GM19395 (cell line): ENCODE measurements around the gene SORCS1.

Experiments
- ATAC-seq: cut with Tn5 transposase; IDR thresholded peaks from one replicate; pipeline ENCODE4 v1.9.1; 2021; ENCODE audit warnings: mild to moderate bottlenecking, moderate library complexity; ENCODE audit not compliant: unreplicated experiment

SORCS1 gene

DNA sequence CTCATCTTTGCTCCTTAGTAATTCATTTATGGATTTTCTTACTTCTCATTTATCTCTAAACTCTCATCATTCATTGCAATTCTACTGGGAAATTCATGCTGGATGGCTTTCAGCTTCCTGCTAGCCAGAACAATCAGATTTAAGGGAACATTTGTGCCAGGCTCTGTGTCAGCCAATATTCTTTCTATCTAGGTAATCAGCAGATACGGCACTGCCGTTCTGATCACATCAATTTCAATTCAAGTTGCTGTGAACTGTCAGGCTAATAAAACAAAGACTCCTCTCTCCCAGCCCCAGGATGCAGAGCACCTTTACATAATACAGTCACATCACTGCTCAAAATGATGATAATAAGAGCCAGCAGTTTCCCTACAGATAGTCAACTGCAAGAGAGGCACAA is 468.3 kb downstream of the SORCS1 start:
- no peak for ATAC-seq

DNA sequence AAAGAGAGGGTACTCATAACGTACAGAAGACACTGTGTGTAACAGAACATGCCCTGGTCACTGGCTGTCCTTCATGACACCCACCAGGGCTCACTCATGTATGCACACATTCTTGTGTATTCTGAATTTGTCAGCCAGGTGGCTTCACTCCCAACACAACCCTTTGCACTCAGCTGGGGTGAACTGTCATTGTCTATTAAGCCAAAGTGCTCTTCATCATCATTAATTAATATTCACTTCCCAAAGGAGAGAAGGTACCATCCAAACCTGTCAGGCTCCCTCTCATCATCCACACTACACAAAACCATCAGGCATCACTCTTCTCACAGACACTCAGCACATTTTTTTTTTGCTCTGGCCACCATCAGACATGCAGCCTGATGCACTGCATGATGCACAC is 469.8 kb downstream of the SORCS1 start:
- ATAC-seq: no peak

DNA sequence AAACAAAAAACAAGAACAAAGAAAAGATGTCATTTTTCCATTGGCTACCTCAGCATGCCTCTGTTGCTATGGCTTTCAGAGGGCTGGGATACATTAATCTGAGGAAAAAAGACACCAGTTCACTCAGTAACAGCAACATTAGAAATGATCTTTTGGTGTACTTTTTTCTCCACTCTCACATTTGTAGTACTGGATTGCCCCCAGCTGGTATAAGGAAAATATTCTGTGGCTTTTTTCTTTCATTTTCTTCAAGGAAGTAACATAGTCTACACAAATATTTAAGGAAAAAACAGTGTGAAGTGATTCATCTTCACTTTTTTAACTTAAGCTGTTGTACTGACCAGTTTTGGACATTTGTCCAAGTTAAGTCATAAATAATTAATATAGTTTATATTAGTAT is 482.3 kb downstream of the SORCS1 start:
- no peak for ATAC-seq

DNA sequence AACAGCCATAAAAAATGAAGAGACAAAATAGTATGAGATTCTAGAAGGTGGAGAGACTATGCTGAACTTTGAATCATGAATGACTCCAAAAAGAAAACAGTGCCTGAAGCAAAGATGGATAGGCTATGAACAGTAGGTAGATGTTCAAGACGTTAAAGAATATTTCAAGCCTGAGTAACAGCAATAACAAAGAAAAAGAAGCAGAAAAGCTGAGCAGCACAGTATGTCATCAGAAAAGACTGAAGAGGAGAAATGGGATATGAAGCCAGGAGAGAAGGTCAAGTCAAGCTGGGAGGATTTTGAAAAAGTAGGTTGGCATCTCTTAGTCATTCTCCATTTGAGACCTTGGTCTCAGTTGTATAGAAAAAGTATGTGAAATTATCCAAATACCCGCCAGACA is 484.4 kb downstream of the SORCS1 start:
- ATAC-seq: no peak

DNA sequence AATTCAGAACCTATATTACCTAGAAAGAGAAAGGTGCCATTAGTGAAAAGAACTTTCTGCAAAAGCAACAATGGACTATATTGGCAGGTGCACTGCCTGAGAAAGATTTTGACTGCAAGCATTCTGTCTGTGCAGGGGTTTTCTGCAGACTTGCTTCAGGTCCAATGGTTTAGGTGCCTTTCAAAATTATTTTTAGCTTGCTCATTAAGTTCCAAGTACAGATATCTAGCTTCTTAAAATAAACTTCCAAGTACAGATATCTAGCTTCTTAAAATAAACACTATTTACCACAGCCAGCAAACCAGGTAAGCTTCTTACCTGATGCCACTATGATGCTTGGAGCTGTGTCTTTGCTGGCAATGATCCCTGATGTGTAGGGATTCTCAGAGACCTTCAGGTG is 485.2 kb downstream of the SORCS1 start:
- ATAC-seq: no peak

DNA sequence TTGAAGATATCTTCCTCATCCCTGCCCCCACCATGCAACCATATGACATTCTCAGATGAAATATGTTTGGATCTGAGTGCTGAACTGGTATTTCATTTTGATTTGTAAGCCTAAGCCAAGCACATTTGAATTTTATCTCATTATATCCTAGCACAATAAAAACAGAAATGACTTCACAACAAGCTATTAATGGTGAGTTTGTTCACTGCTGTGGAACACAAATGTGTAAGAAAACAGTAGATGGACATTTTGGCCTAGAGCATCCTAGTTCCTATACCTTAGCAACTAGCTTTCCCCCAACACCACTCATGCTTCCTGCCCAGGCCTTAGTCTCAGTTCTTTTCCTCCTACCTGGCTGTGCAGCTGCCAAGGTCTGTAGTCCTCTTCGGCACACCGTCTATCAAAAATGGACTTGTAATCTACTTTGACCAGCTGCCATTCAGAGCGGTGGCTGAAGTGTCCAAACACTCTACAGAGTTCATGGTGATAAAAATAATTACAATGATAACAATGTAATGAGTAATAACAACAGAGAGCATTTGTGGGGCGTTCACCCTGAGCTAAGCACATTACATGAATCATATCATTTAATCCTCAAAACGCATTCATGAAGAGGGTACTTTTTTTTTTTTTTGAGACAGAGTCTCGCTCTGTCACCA is 491.9 kb downstream of the SORCS1 start:
- ATAC-seq: no peak

DNA sequence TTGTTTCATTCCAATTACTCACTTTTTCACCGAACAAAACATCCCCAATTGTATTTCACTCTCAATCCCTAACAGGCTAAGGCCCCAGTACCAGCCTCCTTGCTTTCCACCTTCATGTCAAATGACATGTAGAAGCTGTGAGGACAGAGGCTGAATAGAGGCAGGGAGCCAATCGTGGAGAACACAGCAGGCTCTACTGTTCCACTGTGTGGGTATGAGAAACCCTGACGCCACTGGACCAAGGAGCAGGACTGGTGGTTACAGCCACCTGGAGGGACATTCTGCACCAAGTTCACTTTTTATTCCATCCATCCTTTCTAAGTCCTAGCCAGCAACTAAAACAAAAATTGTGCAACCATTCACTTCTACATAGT is 502.8 kb downstream of the SORCS1 start:
- no peak for ATAC-seq

DNA sequence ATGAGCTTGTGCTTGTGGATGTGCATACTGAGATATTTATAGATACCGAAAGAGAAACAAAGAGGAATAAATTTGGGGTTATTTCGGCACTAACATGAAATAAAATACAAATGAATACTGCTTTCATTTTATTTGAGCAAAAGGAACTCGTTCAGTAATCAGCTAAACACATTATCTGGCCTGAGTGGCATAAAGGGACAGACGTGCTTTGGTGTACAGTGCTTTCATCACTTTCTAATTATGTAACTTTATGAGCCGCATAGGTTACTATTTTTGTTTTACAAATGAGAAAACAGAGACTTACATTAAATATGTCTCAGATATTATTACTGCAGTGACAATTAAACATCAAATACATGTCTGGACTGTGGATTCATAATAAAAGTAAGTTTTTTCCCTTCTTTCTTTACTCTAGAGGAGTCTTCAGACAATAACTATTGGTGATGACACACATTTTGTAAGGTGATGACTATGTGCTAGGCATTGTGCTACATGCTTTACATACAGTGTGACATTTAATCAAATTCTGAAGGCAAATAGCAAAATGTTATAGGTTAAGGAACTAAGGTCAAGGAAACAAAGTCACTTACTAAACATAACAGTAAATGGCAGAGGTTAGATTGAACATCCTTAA is 503.3 kb downstream of the SORCS1 start:
- no peak for ATAC-seq

DNA sequence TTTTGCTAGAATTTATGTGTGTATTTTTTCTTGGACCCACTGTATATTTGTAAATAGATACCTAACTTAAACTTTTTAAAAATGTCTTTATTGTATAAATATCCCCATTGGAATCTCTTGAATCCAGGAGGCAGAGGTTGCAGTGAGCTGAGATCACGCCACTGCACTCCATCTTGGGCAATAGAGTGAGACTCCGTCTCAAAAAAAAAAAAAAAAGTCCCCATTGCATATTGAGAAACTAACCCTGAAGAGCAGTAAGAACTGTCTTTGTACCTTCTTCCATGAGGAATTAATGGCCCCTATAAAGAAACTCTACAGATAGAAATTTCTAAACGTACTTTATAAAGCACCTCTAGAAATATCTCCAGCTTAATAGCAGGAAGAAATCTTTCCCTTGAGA is 504.0 kb downstream of the SORCS1 start:
- ATAC-seq: no peak

DNA sequence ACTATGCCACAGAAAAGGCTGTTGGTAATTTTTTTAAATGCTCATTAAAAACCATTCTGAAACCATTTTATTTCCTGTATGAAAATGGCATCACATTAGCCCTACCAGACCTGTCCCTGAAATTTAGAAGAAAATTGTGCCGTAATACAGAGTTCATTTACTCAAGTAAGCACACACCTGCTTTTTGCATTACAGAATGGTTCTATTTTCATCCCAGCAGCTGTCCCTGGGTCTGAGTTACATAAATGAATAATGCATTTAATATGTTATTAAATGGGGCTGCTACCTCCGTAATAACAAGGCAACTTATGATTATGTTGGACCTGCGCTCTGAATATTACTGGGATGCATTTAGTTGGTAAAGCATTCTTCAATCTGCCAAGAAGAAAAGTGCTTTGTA is 508.9 kb downstream of the SORCS1 start:
- no peak for ATAC-seq

DNA sequence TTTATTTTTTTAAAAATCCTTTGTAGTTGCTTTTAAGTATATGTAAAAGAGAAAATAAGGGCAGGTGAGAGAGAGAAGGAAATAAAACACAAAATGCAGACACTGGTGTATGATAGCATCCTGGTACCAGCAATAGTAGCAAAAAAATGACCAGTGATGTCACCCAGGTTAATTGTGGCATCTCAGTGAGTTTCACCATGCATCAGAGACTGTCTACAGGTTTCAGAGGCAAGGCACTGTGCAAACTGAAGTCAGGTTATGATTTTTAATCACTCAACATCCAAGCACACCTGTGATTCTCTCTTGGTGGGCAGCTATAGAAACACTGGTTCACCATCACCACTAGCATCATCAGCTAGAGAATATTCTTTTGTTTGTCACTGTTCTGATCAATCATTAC is 509.3 kb downstream of the SORCS1 start:
- no peak for ATAC-seq

DNA sequence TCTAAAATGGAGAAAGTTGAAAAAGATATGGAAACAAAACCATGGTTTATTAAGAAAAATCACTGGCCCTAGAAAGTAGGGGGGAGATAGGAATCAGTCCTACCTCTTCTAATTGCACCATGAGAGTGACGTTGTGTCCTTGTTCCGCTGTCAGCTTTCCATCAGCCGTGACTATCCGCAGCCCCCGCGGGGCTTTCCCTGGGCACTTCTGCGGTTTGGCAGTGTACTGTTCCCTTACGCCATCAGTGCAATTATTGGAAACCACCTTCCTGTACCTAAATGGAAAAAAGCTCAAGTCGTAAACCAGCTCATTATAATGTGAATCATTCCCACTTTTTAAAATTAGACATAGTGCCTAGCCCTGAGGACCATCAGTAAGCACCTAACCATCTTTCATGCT is 512.2 kb downstream of the SORCS1 start:
- ATAC-seq: peak; percentile 52

DNA sequence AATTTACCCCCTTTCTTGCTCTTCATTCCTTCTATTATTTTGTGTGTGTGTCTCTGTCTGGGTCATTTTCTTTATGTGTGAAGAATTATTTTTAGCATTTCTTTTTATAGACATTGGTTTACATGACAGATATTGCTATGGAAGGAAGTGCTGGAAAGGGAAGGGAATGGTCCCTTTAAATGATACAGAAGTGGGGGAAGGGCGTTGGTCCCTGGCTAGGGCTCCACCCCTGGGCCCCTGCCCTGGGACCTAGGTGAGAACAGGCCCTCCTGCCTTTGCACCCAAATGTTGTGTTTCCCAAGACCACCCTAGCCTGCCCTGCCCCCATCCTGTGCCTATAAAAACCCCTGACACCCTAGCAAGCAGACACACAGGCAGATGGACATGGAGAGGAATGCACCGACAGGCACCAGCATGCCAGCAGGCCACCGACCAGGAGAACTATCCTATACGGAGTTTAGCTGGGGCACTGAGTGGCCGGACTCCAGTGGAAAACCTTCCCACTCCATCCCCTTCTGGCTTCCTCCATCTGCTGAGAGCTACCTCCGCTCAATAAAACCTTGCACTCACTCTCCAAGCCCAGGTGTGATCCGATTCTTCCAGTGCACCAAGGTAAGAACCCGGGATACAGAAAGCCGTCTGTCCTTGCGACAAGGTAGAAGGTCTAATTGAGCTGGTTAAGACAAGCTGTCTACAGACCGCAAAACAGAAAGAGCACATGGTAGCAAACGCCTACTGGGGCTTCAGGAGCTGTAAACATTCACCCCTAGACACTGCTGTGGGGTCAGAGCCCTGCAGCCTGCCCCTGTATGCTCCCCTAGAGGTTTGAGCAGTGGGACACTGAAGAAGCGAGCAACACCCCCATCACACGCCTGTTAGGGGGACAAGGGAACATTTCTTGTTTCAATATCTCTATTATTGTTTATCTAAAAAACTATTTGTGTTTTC is 515.7 kb downstream of the SORCS1 start:
- ATAC-seq: no peak

DNA sequence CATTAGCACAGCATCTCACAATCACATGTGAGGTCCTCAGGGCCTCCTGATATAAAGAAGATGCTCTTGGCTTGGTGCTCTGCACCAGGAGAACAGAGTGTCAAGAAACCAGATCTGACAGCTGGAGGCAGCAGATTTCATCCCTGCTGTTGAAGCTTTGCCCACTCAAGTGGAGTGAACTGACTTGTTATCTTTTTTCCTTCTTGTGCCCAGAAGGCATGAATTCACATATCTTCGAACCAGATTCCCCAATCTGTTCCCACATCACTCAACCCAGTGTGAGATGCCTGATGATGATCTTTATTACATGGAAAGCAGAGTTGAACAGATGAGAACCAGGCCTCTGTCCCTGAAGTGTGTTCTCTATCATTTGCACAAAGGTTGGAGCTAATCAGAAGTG is 521.0 kb downstream of the SORCS1 start:
- ATAC-seq: no peak

DNA sequence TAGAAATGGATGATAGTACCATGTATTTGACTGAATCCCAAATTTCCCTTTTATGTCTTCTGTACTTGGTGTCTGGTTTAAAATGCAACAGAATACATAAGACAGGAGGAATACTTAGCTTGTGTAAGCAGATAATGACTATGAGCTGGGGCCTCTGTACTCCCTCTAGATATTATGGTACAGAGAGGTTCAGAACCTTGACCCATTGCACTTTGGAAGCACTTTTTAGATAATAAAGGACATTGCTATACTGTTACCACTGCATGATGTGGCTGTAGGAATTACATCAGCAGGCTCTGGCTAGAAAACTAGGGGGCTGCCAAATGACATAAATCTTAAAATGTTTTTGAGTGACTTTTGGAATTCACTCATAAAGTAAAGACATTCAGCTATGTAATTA is 526.6 kb downstream of the SORCS1 start:
- no peak for ATAC-seq

DNA sequence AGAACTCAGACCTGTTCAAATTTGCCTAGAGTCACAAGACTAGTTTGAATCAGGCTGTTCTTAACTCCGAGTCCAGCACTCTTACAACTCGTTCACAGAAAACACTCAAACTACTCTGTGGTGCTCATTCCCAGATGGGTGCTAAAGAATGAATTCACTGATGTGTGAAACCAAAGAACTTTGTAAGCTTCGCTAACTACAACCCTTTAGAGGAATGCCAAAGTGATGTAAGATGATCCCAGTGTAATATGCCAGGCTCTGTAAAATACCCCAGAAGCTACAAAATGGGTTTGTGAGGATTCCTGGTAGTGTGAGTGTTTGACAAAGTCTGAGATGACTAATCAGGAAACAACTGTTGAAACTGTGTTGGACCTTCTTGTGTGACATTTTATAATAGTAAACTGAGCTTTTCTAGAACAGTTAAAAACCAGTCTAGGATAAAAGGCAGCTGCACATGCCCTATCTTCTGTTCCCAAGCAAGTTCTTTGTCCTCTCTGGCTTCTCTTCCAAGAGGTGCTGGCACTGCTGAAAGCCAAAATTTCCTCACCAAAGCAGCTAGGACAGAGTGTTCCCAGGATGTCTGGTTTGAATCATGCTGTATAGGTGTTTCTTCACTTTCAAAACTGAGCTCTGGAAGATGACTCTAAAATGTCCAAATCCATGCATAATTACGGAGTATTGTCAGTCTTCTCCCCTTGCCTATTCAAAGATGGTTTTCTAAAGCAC is 527.6 kb downstream of the SORCS1 start:
- no peak for ATAC-seq

DNA sequence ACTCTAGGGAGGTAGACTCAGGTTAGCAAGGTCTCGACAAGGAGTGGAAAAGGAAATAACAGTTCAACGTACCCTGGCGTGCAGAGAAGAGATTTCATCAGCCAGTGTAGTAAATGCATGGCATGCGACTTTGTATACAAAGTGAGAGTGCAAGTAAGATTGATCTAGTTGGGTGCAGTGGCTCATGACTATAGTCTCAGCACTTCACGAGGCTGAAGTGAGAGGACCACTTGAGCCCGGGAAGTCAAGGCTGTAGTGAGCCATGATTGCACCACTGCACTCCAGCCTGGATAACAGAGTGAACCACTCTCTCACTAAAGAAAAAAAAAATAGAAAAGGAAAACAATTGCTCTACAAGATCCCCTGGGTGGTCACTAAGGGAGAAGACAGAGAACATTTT is 528.6 kb downstream of the SORCS1 start:
- no peak for ATAC-seq

DNA sequence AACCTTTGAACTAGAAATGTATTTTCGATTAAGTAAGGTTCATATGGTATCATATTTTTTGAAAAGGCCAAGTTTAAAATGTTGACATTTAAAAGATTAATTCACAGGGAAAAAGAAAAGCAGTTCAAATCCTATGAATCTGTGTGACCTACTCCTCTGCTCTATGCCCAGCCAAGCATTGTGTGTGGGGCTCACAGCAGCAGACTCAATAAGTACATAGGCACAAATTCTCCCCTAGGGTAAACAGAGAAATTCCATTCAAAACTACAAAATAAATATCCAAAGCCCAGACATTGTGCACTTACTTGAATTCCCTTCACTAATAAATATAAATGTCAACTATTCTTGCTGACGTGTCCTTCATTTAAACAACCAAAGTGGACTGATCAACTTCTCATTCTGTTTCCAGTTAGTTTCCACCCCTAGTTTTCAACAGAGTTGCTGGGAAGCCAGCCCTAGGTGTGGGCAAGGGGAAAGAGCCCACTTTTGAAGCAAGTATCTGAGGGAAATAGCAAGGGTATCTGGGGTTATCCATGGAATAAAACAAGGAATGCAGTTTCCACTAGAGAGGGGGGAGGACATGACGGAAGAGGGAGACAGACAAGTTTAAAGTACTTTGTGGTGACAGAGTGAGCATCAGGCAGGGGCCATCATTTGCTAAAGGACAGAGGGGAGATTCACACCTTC is 533.3 kb downstream of the SORCS1 start:
- no peak for ATAC-seq

DNA sequence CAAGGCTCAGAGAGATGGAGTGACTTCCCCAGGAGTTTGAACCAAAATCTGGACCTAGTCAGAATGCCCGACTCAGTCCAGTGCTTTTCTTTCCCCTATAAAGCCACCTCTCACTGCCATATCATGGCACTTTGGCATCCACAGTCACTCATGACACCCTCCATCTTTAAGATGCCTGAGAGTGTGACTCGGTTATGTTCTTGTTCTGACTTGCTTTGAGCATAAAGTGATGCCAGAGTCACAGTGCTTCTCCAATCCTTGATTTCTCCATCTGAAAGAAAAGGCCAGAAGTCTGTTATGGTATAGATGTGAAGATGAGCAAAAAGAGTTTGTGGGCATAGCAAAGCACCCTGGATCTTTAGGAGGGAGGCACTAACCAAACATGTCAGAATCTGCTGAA is 538.1 kb downstream of the SORCS1 start:
- no peak for ATAC-seq

DNA sequence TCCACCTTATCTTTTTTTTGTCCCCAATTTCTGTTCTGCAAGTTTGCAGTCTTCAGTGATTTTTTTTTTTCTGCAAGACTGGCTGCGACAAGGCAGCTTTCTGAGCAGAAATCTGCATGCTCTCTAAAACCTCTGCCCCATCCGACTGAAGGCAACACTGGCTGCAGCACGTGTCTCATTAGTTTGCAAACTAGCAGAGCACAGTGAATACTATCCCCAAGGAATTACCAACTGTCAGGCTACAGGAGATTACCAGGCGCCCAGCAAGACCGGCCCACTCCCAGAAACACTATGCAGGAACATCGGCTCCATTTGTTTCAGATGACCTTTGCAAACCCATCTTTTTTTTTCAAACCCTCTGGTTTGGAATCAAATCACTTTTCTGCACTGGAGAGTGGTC is 538.8 kb downstream of the SORCS1 start:
- no peak for ATAC-seq

DNA sequence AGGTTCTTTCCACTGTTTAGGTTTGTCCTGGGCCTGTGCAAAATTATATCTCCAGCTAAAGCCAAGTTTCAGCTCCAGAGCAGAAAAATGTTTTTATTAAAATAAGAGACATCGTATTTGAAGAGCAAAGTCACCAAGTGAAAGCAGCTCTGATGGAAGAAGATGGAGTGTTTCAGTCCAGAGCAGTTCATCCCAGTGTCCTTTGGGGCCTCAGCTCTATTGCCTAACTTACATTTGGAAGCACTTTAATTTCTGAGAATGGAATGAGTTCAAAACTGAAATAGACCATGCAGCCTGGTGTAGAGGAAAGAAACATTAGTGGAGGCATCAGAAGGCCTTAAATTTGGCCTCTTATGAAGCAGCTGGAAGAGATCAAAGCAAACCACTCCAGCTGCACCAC is 545.2 kb downstream of the SORCS1 start:
- ATAC-seq: no peak
